GM18873 (cell line): ENCODE measurements around the gene GLOD5.

Experiments
- ATAC-seq: cut with Tn5 transposase; IDR thresholded peaks from one replicate; pipeline ENCODE4 v1.9.1; 2021; ENCODE audit warnings: mild to moderate bottlenecking, moderate library complexity, moderate number of reproducible peaks; ENCODE audit not compliant: unreplicated experiment, low FRiP score

The GLOD5 gene

DNA sequence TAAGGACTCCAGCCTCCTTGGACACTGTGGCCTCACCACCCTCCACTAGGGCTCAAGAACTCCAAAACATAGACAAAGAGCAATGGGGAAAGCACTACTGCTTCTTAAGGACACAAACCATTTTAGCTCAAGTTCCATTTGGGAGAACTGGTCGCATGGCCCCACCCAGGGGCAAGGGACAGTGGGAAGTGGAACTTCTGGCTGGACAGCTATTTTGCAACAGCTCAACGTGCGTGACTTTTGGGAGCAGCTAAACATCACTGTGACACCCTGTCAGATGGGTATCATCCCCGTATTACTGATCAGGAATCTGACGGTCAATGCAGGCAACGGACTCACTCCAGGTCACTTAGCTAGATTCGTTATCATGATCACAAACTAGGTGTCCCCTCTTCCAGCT is 9.0 kb upstream of the GLOD5 start:
- ATAC-seq = no peak

DNA sequence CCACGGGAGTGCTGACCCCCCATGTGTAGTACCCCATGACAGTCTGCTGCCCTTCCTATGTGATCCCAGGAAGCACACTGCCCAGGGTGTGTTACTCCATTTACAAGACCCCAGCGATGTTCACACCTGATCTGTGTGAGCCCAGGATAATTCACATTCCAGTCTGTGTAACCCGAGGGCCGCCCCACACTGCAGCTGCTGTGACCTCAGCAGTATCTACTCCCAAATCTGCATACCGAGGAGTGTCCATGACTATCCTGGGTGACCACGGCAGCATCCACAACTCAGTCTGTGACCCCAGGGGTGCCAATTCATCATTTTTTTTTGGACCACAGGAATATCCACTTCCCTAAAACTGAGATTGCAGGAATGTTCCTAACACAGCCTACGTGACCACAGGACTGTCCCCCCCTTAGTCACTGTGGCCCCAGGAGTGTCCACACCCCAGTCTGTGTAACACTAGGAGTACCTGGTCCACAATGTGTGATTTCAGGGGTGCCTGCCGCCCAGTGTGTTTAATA is 7.8 kb upstream of the GLOD5 start:
- ATAC-seq = no peak

DNA sequence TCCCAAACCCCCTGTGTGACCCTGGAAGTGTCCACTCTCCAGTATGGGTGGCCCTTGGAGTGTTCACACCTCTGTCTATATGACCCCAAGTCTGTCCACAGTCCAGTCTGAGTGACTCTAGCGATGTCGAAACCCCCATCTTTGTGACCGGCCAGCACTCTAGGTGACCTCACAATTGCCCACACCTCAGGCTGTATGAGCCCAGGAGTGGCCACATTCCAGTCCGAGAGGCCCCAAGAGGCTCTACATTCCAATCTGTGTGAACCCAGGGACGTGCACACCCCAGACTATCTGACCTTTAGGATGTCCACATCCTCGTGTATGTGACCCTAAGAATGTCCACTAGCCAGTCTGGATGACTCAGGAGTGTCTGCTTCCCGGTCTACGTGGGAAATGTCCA is 7.3 kb upstream of the GLOD5 start:
- ATAC-seq = no peak

DNA sequence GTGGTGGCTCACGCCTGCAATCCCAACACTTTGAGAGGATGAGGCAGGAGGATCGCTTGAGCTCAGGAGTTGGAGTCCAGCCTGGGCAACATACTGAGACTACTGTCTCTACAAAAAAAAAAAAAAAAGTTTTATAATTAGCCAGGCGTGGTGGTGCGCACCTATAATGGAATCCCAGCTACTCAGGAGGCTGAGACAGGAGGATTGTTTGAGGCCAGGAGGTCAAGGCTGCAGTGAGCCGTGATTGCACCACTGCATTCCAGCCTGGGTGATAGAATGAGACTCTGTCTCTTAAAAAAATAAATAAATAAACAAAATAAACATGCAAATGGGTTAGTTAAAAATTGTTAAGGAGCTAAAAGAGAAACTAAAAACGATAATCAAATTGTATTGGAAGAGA is 7.7 kb downstream of the GLOD5 start:
- no peak for ATAC-seq

DNA sequence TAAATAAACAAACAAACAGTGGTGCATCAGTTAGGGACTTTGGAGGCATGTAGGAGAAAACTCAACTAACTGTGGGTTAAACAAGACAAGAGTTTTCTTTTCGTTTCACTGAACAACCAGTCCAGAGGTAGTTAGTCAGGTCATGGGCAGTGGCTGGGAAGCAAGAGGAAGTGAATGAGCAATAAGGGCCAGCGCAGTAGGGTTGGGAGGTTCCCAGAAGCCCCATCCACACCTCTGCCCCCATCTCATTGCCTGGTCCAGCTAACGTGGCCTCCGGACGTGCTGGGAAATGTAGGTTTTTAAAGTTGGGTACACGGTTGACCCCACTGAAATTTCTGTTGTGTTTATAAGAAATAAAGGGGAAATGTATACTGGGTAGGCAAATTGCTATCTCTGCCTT is 8.7 kb downstream of the GLOD5 start:
- no peak for ATAC-seq

DNA sequence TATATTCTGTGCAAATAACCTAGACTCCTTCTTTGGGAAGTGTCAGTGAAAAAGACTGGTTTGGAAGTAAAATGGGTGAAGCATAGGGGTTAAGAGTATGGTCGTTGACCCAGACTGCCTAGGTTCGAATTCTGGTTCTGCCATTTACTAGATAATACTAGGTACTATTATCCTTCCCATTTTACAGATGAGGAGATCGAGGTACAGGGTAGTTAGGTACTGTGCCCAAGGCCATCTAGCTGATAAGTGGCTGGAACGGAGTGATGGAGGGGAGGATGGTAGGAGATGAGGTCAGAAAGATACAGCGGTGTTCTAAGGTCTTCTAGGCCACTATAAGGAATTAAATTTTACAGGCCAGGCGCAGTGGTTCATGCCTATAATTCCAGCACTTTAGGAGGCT is 11.1 kb downstream of the GLOD5 start:
- ATAC-seq = no peak

DNA sequence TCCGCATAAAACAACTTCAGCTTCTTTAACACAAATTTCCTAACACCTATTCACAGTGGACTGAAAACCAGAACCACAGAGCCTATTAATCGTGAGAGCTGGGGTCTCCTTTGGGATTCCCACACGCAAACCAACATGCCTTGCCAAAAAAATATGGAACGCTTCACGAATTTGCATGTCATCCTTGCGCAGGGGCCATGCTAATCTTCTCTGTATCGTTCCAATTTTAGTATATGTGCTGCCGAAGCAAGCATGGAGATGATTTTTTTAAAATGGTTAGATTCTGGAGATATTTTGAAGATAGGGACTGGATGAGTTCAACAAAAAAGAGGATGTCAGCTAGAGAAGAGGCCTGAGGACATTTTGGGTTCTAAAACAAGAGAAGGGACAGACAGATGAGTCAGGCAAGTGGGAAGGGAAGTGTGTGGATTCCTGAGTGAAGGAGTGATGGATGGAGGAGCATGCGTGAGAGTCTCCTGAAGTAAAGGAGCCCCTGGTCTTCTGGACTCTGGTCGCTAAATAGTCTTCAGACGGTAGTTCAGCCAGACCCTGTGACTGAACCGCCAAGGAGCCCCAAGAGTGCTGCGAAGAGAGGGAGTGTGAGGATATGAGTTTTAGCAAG is 15.4 kb downstream of the GLOD5 start:
- ATAC-seq = no peak

DNA sequence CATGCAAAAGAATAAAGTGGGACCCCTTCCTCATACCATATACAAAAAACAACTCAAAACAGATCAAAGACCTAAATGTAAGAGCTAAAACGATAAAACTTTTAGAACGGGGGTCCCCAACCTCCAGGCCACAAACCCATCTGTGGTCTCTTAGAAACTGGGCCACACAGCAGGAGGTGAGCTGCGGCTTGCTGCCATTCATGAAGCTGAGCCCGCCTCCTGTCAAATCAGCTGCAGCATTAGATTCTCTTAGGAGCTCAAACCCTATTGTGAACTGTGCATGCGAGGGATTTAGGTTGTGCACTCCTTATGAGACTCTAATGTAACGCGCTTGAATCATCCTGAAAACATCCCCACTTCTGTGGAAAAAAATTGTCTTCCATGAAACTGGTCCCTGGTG is 17.9 kb downstream of the GLOD5 start:
- ATAC-seq = no peak

DNA sequence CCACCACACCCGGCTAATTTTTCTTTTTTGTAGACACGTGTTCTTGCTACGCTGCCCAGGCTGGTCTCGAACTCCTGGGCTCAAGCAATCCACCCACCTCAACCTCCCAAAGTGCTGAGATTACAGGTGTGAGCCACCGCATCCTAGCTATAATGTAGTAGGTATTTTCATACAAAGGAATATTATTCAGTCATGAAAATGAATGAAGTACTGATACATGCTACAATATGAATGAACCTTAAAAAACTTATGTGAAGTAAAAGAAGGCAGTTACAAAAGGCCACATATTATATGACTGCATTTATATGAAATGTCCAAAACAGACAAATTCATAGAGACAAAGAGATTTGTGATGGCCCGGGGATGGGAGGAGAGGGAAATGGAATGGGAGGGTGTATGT is 20.2 kb downstream of the GLOD5 start:
- no peak for ATAC-seq

DNA sequence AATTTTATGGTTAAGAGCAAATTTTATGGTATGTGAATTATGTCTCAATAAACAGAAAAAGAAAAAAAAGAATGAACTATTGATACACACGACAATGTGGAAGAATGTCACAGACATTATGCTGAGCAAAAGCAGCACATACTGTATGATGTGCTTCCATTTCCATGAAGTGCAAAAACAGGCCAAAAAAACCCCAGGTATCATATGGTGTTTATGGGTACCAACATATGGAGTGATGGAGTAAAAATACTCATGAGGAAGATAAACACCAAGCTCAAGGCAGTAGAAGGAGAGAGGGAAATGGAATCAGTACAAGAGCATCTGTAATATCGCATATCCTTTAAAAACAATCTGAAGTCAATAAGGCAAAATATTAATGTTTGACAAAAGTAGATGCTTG is 20.7 kb downstream of the GLOD5 start:
- no peak for ATAC-seq

DNA sequence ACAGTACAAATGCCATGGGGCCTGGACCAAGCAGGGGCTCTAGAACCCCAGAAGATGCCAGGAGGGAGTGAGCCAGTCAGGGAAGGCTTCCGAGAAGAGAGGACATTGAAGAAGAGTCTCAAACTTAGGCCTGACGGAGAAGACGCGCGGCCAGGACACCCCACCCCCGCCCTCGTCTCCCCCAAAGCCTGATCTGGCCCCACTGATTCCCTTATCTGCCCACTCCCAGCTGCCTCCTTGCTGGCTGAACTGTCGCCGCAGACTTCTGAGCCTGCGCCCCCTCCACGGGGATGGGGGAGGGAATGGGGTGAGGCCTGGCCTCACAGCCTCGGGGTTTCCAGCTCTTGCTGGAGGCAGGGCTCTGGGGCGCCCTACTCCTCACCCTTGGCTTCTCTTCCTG is 21.2 kb downstream of the GLOD5 start:
- no peak for ATAC-seq

DNA sequence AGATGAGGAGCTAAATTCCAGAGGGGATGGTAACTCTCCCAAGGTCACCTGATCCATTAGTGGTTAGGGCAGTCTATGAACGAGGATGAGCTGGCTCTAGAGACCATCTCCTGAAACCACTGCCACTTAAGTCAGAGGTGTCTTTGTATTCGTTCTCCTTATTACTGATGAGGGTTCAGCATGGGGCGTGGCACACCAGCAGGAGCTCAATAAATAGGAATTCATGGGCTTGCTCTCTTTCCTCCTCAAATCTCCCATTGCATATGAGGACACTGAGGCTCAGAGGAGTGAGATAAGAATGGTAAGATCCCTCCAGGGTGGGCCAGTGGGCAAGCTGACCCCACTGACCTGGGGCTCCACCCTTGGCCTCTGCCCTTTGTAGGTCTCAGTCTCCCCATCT is 23.2 kb downstream of the GLOD5 start:
- no peak for ATAC-seq

DNA sequence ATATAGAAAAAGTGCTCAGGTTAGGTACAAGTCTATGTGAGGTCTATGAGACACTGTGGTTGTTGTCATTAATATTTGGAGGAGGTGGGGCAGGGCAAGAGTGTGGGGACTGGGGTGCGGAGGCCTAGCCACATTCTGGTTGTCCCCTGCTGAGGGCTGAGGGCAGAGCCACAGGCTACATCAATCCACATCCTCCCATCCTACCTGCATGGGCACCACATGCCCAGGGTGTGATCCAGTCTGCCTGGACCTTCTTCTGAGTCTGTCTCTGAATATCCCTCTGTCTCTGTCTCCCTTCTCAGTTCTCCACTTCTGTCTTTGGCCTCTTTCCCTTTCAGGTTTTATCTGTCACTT is 23.6 kb downstream of the GLOD5 start:
- ATAC-seq = no peak

DNA sequence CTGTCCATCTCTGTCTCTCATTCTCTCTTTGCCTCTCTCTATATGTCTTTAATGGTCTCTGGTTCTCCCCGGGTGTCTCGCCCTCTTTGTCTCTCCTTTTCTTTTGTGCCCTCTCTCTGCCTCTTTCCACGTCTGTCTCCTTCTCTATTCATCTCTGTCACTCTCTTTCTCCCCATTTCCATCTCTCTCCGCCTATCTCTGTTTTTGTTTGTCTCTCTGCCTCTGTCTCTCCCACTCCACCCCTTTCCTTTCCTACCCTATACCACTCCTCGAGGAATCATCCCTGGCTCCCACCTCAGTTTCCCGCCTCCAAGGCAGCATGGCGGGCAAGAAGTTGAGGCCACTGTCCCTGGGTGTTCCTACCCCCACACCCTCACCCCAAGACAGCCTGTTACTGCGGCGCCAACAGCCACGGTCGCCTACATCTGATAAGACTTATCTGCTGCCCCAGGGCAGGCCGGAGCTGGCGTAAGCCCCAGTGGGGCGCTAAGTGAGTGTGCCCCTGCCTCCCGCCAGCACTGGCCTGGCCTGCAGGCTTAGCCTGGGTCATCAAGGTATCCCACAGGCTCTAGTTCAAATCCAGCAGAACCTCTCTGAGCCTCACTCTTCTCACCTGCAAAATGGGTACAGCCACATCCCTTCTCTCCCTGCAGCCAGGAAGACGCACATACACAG is 24.1 kb downstream of the GLOD5 start:
- ATAC-seq = no peak

DNA sequence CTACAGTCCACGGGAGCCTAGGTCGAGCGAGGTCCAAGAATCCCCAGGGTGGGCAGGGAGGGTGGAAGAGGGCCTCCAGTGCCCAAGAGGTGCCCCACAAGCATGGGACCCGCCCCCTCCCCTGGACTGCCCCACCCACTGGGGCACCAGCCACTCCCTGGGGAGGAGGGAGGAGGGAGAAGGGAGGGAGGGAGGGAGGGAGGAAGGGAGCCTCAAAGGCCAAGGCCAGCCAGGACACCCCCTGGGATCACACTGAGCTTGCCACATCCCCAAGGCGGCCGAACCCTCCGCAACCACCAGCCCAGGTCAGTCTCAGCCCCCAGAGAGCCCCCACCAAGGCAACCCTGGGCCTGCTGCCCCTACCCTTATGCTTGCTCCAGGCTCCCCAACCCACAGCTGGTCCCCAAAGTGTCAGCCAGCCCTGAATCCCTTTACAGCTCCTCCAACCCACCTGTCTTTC is 24.8 kb downstream of the GLOD5 start, which contains the start of gene GATA1:
TSS of gene GATA1 (plus strand) at position 250 of the 460 bp plus-strand sequence. CDS start 4,520 bp downstream, outside the sequence.
- ATAC-seq = no peak

DNA sequence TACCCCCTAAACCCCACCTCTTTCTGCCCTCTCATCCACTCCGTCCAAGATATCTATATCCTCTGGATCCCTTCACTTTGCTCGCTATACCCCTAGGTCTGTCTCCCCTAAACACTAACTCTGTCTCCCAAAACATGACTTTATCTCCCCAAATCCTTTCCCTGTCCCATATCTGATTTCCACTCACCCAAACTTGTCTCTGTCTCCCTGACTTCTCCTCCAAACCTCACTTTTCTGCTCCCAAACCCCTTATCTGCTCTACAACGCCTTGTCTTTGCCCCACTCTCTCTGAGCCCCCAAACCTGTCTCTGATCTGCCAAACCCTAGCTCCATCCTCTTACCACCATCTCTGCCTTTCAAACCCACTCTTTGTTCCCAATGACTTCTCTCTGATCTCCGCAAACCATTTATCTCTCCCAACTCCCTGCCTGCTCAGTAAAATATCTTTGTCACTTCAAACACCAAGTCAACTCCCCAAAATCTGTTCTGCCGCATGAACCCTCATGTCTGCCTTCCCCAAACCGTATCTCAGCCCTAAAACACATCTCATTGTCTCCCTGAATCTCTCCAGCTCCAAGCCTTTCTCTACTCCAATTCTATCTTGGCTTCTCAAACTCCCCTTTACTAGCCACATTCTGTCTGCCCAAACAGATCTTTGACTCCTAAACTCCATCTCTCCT is 25.4 kb downstream of the GLOD5 start:
- ATAC-seq = no peak

DNA sequence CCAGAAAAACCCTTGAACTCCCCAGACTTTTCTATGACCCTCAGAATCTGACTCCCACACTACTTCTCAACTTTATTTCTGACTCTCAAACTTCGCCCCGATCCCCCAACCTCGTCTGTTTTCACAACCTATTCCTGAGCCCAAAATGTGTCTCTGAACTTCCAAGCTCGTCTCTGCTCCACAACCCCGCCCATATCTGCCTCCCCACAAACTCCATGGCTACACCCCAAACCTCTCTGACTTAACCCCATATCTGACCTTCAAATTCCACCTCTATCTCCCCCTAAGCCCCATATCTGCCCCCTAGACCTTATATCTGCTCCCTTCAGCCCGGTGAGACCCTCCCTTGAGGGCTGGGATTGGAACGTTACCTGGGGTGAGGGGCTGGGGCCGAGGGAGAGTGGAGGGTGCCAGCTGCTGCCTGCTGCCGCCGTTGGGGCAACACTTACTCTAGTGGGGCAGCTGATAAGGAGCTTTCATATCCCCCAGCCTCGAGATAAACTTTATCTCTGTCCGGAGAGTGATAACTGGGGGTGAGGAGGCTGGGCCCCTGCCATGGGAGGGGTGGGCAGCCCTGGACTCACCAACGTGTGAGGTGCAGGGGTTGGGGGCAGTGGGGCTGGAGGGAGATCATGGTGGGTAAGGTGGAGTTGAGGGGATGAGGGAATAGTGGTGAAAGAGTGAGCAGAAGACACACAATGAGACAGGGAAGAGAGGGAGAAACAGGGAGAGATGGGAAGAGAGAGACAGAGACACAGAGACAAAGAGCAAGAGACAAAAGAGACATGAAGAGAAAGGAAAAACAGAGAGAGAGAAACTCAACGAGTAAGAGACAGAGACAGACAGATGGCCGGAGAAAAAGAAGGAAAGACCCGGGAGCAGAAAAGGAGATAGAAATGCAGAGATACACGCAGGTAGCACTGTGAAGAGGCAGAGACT is 26.2 kb downstream of the GLOD5 start:
- ATAC-seq = no peak

DNA sequence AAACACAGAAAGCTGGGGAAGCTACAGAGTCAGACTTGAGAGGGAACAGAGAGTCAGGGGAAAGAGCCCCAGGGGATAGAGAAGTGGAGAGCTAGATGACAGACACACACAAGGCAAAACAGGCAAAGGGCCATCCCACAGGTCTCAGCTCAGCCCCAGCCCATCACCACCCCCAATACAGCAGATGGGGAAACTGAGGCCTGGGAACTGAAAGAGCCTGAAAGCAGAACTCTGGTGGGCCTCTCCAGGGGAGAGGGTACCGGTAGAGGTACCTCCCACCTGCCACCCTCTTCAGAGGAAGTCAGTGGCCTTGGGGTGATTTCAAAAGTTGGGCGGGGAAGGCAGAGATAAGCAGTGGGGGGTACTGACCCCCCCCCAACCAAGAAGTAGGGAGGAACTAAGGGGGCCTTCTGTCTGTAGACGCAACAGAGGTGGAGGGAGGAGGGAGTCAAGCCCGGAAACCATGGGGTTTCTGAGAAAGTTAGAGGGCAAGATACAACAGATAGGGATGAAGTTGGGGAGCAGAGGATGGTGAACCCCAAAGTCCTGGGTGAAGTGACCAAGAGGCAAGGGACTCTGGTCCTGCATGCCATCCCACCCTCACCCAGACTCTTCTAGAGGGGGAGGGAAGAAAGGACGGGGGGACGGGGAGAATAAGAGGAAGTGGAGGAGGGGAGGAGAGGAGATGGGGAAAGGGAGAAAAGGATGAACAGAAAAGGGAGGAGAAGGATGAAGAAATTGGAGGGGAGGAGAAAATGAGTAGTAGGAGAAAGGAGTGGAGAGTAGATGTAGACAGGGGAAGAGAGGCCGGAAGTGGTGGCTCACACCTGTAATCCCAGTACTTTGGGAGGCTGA is 28.0 kb downstream of the GLOD5 start:
- no peak for ATAC-seq

DNA sequence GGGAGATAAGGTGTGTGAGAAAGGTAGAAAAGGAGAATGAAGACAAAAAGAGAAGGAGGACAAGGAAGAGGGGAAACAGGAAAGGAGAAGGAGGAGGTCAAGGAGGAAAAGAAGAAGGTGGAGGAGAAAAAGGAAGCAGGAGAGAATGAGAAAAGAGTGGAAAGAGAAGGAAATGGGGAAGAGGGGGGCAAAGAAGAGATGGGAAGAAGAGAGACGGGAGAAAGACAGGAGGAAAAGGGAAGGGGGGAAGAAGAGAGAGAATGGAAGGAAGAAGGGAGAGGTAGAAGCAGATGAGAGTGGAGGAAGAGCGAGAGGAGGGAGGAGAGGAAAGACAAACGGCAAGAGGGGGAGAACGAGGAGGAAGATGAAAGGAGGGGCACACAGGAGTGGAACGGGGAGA is 28.9 kb downstream of the GLOD5 start:
- ATAC-seq = no peak
